Measurements from ENCODE around the gene PCGF1. TPM values are rescaled to one million over a fixed set of nuclear protein-coding genes. Genes with fewer than 3 reads are reported as not detected.
A peak's percentile ranks its signal among the peaks of the same experiment; 100 is the strongest.

Gene PCGF1
- total and polyA plus RNA-seq, 7 experiments from 2014 or later = 9.0 to 37.0 (median 26.5) TPM

- intact Hi-C loops (cut with micrococcal nuclease) = loop anchor here (1.0 to 10.0 kb wide), 10 partner anchors 49 to 1300 kb away; partner anchors contain the start of genes CCT7 (in 1 of the 2), PRADC1 (in 1 of the 2), STAMBP (in 1 of the 2) and TTC31 (in 1 of the 2)
- H3K27me3 Mint-ChIP-seq = peaks cover 0 to 2% (median 0%) of the 10 kb centered on the region in 5 donors
- peak overlapping the region in 6 of 9 donors; percentile 15 to 60 (median 40) for H3K27ac Mint-ChIP-seq
- H3K9me3 ChIP-seq (ENCODE audit: control insufficient read depth in 2 of 3, low read length in 3 of 3) = no peaks in the 10 kb centered on the region
- no peak overlapping the region for H3K4me3 ChIP-seq (ENCODE audit: low read length)
- DNase-seq = peak in 5 of 9 donors; percentile 27 to 59 (median 47)
- POLR2A ChIA-PET = interaction anchor here (0.9 to 4.2 kb wide), 6 partner anchors 22 to 74 kb away, joined by 3 to 21 read pairs (median 4); partner anchors contain the start of genes CCDC142, LOXL3, PCGF1 and TTC31
- no peaks in the 10 kb centered on the region for H3K9me3 Mint-ChIP-seq
- H3K27ac ChIP-seq (ENCODE audit: low read depth, low read length) = no peak overlapping the region
- H3K36me3 ChIP-seq (ENCODE audit: control insufficient read depth in 2 of 3, insufficient read depth in 3 of 3, low read length in 3 of 3) = peaks cover 0 to 36% (median 0%) of the 10 kb centered on the region in 3 experiments
- peaks cover 28 to 40% (median 33%) of the 10 kb centered on the region in 7 donors for H3K4me1 Mint-ChIP-seq
- CTCF ChIA-PET = interaction anchor here (0.6 to 2.9 kb wide), 17 partner anchors 12 to 708 kb away, joined by 3 to 22 read pairs (median 4); partner anchors contain the start of genes CCDC142, INO80B, MRPL53 and PCGF1
- H3K4me3 Mint-ChIP-seq = peak overlapping the region; percentile 19 to 91 (median 52)
- H3K36me3 Mint-ChIP-seq = peaks cover 0 to 25% (median 14%) of the 10 kb centered on the region in 5 donors
- peaks cover 11 to 25% of the 10 kb centered on the region in 2 donors for H3K4me1 ChIP-seq (ENCODE audit: control insufficient read depth in 2 of 2, insufficient read depth in 2 of 2, low read length in 2 of 2)
- H3K27me3 ChIP-seq (ENCODE audit: control insufficient read depth in 2 of 2, insufficient read depth in 2 of 2, low read length in 2 of 2) = no peaks in the 10 kb centered on the region
- no peak for ATAC-seq
These were observed 24.7 kb upstream of the PCGF1 start for GRCh38 chr2:74532222-74532621.

GRCh38 chr2:74531666-74532065, 24.2 kb upstream of the PCGF1 start:
- no peaks in the 10 kb centered on the region for H3K27me3 Mint-ChIP-seq
- Histone ChIP-seq H3K27ac (ENCODE audit: low read depth, low read length) (no peak overlapping the region), H3K9me3 (ENCODE audit: control insufficient read depth in 2 of 3, low read length in 3 of 3) (no peaks in the 10 kb centered on the region), H3K4me1 (ENCODE audit: control insufficient read depth in 2 of 2, insufficient read depth in 2 of 2, low read length in 2 of 2) (peaks cover 11 to 25% of the 10 kb centered on the region in 2 donors), H3K4me3 (ENCODE audit: low read length) (no peak overlapping the region), H3K36me3 (ENCODE audit: control insufficient read depth in 2 of 3, insufficient read depth in 3 of 3, low read length in 3 of 3) (peaks cover 0 to 41% (median 2%) of the 10 kb centered on the region in 3 experiments), H3K27me3 (ENCODE audit: control insufficient read depth in 2 of 2, insufficient read depth in 2 of 2, low read length in 2 of 2) (no peaks in the 10 kb centered on the region)
- ChIA-PET POLR2A (interaction anchor here (0.9 to 4.2 kb wide), 7 partner anchors 15 to 73 kb away, joined by 3 to 28 read pairs (median 5); partner anchors contain the start of genes CCDC142, PCGF1, TTC31 and WBP1), CTCF (interaction anchor here (0.6 to 2.9 kb wide), 19 partner anchors 11 to 707 kb away, joined by 3 to 22 read pairs (median 5); partner anchors contain the start of genes CCDC142, INO80B, MRPL53 and PCGF1)
- peaks cover 25 to 44% (median 38%) of the 10 kb centered on the region in 7 donors for H3K4me1 Mint-ChIP-seq
- ATAC-seq = no peak
- H3K27ac Mint-ChIP-seq = peak overlapping the region in 5 of 9 donors; percentile 4 to 97 (median 92)
- DNase-seq = no peak
- intact Hi-C loops (cut with micrococcal nuclease) = loop anchor here (1.0 to 10.0 kb wide), 10 partner anchors 48 to 1299 kb away; partner anchors contain the start of genes CCT7 (in 1 of the 2), PRADC1 (in 1 of the 2), STAMBP (in 1 of the 2) and TTC31 (in 1 of the 2)
- peak overlapping the region in 9 of 10 donors; percentile 17 to 98 (median 91) for H3K4me3 Mint-ChIP-seq
- peaks cover 3 to 30% (median 19%) of the 10 kb centered on the region in 5 donors for H3K36me3 Mint-ChIP-seq
- H3K9me3 Mint-ChIP-seq = no peaks in the 10 kb centered on the region

- peak; percentile 43 for ATAC-seq
- no peaks in the 10 kb centered on the region for H3K9me3 Mint-ChIP-seq
These were observed 23.0 kb upstream of the PCGF1 start for GRCh38 chr2:74530239-74531187.

GRCh38 chr2:74529357-74530238, 22.1 kb upstream of the PCGF1 start, which contains the start of the genes AUP1 and HTRA2:
Gene AUP1 (minus strand): TSS chr2:74529706. CDS start chr2:74529629, 77 bp downstream.
Gene HTRA2 (plus strand): TSS chr2:74529933. CDS start chr2:74530007, 74 bp downstream.
- intact Hi-C loops (cut with micrococcal nuclease) = loop anchor here (1.0 to 10.0 kb wide), 22 partner anchors 13 to 1297 kb away; partner anchors contain the start of genes C2orf81 (in 2 of the 2), DOK1 (in 2 of the 2), MOB1A (in 2 of the 2) and MRPL53 (in 2 of the 2)
- Mint-ChIP-seq H3K27ac (peak within 1 kb of the TSS; percentile 88 to 97 (median 93)), H3K4me1 (peaks cover 25 to 50% (median 43%) of the 10 kb centered on the region in 7 donors), H3K9me3 (no peaks in the 10 kb centered on the region), H3K4me3 (peak within 1 kb of the TSS; percentile 91 to 98 (median 94)), H3K36me3 (peaks cover 8 to 37% (median 26%) of the 10 kb centered on the region in 5 donors), H3K27me3 (no peaks in the 10 kb centered on the region)
- ChIA-PET POLR2A (interaction anchor here (0.7 to 4.2 kb wide), 22 partner anchors 9 to 707 kb away, joined by 3 to 28 read pairs (median 4); partner anchors contain the start of genes BOLA3, CCDC142, PCGF1 and STAMBP), CTCF (interaction anchor here (0.7 to 2.6 kb wide), 4 partner anchors 19 to 324 kb away, joined by 3 to 19 read pairs (median 4); partner anchors contain the start of genes CCDC142 and TTC31)
- Histone ChIP-seq H3K9me3 (ENCODE audit: control insufficient read depth in 2 of 3, low read length in 3 of 3) (no peaks in the 10 kb centered on the region), H3K4me3 (ENCODE audit: low read length) (peak within 1 kb of the TSS; percentile 94), H3K36me3 (ENCODE audit: control insufficient read depth in 2 of 3, insufficient read depth in 3 of 3, low read length in 3 of 3) (peaks cover 0 to 47% (median 6%) of the 10 kb centered on the region in 3 experiments), H3K27ac (ENCODE audit: low read depth, low read length) (peak within 1 kb of the TSS; percentile 85), H3K27me3 (ENCODE audit: control insufficient read depth in 2 of 2, insufficient read depth in 2 of 2, low read length in 2 of 2) (no peaks in the 10 kb centered on the region), H3K4me1 (ENCODE audit: control insufficient read depth in 2 of 2, insufficient read depth in 2 of 2, low read length in 2 of 2) (peaks cover 11 to 25% of the 10 kb centered on the region in 2 donors)
- DNase-seq (peak; percentile 75 to 92 (median 83)), ATAC-seq (peak; percentile 90)

More at GRCh38 chr2:74530239-74531187, 23.0 kb upstream of the PCGF1 start:
- CTCF ChIA-PET = interaction anchor here (1.3 to 2.9 kb wide), 8 partner anchors 20 to 280 kb away, joined by 3 to 22 read pairs (median 6); partner anchors contain the start of genes CCDC142, TTC31 and WBP1
- intact Hi-C loops (cut with micrococcal nuclease) = loop anchor here (5.0 to 10.0 kb wide), 5 partner anchors 196 to 1298 kb away; partner anchors contain the start of genes CCT7 (in 1 of the 2), PRADC1 (in 1 of the 2) and STAMBP (in 1 of the 2)
- H3K9me3 ChIP-seq (ENCODE audit: control insufficient read depth in 2 of 3, low read length in 3 of 3) = no peaks in the 10 kb centered on the region
- Mint-ChIP-seq H3K27me3 (no peaks in the 10 kb centered on the region), H3K4me1 (peaks cover 25 to 50% (median 43%) of the 10 kb centered on the region in 7 donors), H3K4me3 (peak overlapping the region; percentile 91 to 98 (median 94)), H3K27ac (peak overlapping the region; percentile 48 to 97 (median 92)), H3K36me3 (peaks cover 8 to 37% (median 26%) of the 10 kb centered on the region in 5 donors)
- peak overlapping the region; percentile 85 for H3K27ac ChIP-seq (ENCODE audit: low read depth, low read length)
- H3K4me1 ChIP-seq (ENCODE audit: control insufficient read depth in 2 of 2, insufficient read depth in 2 of 2, low read length in 2 of 2) = peaks cover 11 to 25% of the 10 kb centered on the region in 2 donors
- H3K36me3 ChIP-seq (ENCODE audit: control insufficient read depth in 2 of 3, insufficient read depth in 3 of 3, low read length in 3 of 3) = peaks cover 0 to 47% (median 6%) of the 10 kb centered on the region in 3 experiments
- no peaks in the 10 kb centered on the region for H3K27me3 ChIP-seq (ENCODE audit: control insufficient read depth in 2 of 2, insufficient read depth in 2 of 2, low read length in 2 of 2)
- peak in 6 of 9 donors; percentile 19 to 50 (median 34) for DNase-seq
- POLR2A ChIA-PET = interaction anchor here (0.7 to 4.2 kb wide), 15 partner anchors 14 to 702 kb away, joined by 3 to 28 read pairs (median 5); partner anchors contain the start of genes BOLA3, CCDC142, PCGF1 and STAMBP
- H3K4me3 ChIP-seq (ENCODE audit: low read length) = peak overlapping the region; percentile 94

Measured in naive thymus-derived CD4-positive, alpha-beta T cell (primary cell).